Superior temporal gyrus (tissue), 1 donor: ENCODE results near the gene MCCD1.

ENCODE experiments used
- DNase-seq: peaks from one replicate; pipeline ENCODE4 v3.0.0-alpha.2; 2016; ENCODE audit errors: extremely low spot score

Gene MCCD1

DNA sequence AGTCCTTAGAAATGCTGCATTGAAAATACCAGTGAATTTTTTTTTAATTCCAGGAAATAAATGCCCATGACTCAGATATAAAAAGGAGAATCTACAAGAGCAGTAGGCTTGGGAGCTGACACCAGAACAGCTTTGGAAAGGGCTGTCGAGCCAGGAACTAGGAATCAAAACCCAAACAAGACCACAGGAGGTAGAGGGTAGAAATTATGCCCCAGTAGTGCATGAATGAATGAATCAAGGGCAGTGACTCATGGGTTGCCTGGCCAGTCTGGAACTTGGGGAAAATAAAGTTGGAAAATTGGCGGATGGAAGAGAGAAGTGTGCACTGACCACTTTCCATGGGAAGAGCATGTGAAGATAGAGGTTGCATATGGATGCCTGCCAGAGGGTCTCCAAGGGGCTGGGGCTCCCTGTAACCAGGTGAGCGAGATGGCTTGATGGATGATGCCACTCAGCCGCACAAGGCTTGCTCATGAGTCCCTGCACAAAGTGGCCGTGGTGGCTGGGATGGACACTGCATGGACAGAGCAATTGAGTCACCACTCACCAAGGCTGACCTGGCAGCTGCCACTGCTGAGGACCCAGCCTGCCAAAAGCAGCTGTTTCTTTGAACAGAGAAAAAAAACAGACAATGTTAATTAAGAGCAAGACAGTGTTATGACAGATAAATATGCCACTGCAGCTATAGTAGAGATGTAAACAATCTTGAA lies 15.2 kb upstream of the MCCD1 start:
- DNase-seq = no peak

DNA sequence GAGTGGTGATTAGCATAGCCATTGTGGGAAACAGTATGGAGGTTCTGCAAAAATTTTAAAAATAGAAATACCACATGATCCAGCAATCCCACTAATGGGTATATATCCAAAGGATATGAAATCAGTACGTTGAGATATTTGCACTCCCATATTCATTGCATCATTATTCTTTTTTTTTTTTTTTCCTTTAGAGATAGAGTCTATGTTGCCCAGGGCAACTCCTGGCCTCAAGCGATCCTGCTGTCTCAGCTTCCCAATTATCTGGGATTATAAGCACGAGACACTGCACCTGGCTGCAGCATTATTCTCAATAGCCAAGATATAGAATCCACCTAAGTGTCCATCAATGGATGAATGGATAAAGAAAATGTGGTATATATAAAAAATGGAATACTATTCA lies 6.9 kb upstream of the MCCD1 start:
- no peak for DNase-seq

DNA sequence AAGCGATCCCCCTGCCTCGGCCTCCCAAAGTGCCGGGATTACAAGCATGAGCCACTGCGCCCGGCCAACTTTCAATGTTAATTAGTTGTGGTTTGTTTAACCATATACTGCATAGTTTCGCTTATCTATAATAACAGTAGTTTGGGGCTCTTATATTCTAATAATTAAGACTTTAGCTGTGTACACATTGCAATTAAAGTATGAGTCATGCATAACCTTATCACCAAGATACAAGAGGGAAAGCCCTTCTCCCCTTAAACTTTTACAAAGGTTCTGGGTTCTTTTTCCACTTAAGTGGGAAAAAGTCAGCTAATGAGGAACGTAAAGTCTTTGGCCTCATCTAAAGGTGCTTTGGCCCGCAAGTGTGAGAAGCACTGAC lies 3.2 kb upstream of the MCCD1 start:
- no peak for DNase-seq

DNA sequence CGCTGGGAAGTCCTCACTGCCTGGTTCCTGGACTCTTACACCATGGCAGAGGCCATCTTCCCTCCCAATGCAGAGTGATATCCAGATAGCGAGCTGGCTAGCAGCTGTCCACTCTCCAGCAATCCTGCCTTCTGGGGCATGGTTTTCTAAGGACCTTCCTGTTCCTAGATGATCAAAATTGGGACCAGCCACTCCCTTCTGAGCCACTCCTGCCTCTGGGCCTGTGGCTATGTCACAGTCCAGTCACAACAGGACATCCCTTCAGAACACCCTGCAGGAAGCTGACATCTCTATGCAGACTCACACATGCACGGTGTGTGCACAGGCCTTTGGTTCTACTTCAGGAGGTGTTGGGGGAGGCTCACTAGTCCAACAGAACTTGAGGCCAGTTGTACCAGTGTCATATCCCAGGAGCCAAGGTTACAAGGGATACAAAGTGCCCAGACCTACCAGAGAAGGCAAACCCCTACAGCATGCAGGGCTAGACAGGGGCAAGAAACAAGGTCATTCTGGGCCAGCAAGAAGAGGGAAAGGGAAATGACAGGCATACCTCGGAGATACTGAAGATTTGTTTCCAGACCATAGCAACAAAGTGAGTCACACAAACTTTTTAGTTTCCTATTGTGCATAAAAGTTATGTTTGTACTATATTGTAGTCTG lies 2.7 kb upstream of the MCCD1 start:
- no peak for DNase-seq

DNA sequence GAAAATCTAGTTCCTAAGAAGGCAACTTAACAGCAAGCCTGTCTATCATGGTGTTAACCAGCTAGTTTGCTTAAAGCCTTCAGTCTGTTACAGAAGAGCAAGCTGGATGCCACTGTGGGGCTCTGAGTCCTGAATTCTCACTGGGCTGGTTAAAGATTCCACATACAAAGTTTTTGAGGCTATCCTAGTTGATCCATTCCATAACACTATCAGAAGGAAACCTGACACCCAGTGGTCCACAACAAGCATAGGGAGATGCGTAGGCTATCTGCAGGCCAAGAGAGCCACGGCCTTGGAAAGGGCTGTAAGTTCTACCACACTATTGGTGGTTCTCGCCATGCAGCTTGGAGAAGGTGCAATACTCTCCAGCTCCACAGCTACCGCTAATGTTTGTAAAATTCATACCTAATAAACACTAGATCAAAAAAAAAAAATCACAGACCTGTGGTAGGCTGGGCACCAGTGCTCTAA lies 420 bp upstream of the MCCD1 start:
- no peak for DNase-seq

DNA sequence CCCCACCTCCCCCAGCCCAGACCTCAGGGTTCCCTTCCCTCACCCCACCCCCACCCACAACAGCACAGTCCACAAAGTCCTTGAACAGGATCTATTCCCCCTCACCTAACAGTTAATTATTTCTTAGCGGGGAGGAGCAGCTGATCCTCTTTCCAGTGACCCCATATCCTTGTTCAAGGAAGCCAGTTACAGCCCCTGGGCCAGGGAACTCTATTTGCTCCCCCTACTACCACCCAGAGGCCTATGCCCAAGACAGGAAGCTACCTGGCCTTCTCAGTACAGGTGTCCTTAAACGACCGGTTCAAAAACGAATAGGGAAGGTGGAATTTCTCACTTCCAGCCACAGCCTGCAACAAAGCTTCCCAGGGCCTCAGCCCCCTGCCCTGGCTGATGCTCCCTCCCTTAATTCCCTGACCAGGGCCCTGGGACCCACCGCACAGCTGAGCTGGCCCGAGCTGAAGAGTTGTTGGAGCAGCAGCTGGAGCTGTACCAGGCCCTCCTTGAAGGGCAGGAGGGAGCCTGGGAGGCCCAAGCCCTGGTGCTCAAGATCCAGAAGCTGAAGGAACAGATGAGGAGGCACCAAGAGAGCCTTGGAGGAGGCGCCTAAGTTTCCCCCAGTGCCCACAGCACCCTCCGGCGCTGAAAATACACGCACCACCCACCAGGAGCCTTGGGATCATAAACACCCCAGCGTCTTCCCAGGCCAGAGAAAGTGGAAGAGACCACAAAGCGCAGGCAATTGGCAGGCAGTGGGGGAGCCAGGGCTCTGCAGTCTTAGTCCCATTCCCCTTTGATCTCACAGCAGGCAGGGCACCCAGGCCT lies 778 bp downstream of the MCCD1 start:
- DNase-seq = no peak

DNA sequence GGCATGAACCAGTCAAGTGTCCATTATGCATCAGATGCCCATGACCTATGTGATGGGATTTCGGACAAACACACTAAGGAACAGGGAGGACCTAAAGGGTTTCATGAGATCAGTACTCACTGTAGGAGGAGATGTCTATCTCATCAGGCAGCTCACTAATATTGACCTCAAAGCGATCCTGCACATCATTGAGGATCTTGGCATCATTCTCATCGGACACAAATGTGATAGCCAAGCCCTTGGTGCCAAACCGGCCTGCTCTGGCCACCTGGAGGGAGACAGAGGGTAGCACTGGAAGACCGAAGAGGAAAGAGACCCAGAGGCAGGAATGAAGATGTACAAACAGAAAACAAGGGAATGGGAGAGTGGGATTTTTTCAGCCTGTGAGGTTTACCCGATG lies 1.9 kb downstream of the MCCD1 start:
- no peak for DNase-seq

DNA sequence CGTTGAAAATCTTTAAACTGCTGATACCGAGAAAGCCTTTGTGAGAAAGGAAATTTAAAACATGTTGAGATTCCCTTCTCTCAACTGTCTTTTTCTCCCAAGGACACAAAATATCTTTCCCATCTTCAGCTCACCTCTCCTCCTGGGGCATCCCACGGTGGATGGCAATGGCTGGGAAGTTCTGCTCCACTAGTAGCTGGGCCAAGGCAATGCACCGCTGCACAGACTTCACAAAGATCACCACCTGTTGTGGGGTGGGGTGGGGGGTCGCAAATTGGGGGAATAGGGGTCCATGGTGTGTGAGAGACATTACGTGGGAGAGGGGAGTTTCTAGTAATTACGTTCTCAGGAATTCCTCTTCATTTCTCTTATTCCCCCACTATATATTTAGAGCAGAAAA lies 2.4 kb downstream of the MCCD1 start:
- DNase-seq = no peak

DNA sequence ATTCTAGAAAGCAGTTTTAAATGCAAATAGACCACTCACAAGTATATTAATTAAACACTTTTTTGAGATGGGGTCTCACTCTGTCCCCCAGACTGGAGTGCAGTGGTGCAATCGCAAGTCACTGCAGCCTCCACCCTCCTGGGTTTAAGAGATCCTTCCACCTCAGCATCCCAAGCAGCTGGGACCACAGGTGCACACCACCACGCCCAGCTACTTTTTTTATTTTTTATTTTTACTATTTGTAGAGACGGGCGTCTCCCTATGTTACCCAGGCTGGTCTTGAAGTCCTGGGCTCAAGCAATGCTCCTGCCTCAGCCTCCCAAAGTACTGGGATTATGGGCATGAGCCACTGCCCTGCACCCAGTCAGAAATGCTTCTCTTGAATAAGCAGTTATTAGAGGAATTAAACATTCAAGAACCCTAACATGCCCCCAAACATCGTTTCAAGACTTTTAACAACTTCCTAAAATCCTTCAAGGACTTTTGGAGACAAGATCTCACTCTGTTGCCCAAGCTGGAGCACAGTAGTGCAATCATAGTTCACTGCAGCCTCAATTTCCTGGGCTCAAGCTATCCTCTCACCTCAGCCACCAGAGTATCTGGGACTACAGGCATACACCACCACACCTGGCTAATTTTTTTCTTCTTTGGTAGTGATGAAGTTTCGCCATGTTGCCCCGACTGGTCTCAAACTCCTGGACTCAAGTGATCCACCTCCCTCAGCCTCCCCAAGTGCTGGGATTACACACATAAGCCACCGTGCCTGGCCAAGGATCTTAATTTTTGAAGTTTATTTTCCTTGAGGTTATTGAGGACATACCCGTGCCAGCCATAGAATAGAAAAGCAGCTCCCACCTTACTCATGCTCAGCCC lies 3.2 kb downstream of the MCCD1 start:
- DNase-seq = no peak

DNA sequence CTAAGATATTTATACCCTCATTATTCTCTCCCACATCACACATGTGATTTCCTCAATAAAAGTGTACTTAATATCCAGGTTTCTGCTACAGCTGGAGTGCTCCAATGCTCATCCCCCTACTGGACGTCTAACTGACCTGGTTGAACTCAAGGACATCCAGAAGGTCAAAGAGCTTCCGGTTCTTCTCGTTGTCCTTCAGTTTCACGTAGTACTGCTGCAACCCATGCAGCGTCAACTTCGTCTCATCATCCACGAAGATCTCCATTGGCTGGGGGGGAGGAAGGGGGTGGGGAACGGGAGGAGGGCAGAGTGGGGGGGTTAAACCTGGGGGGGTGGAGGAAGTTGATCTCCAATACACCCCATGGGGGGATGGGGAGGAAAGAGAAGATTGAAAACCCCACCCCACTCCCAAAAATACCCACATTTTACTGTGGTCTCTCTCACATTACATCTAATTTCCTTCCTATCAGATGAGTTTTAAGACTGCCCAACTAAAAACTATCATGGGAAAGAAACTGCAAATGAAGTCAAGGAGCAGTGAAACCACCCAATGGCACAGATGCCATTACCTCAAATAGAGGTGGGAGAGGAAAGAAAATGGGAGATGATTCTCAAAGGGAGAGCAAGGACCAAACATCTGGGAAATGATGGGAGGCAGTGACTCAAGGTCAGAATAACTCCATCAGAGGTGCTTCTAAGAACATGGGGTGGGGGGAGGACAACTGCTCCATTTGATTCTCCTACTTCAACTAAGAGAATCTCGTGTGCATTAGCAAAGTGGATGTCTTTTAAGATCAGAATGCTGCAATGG lies 4.1 kb downstream of the MCCD1 start:
- no peak for DNase-seq

DNA sequence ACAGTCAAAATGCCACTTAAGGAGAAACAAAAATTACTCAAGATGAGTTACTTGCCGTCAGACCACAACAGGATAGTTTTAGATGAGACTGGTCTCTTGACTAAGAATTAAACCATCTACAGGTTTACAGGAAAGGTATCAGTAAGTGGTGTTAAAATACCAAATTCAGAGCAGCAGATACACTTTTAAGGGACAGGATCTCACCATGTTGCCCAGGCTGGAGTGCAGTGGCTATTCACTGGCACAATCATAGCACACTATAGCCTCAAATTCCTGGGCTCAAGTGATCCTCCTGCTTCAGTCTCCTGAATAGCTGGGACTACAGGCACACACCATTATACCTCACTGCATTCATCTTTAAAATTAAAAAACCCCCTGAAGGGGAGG lies 4.7 kb downstream of the MCCD1 start:
- no peak for DNase-seq

DNA sequence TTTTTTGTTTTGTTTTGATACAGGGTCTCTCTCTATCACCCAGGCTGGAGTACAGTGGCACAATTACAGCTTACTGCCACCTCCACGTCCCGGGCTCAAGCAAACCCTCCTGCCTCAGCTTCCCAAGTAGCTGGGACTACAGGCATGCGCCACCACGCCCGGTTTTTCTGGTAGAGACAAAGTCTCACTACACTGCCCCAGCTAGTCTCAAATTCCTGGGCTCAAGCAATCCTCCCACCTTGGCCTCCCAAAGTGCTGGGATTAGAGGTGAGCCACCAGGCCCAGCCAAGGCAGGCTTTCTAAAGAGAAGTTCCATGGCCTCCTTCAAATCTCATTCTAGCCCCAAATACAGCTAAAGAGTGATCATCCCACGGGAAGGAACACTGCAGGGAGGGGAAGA lies 5.2 kb downstream of the MCCD1 start:
- DNase-seq = no peak

DNA sequence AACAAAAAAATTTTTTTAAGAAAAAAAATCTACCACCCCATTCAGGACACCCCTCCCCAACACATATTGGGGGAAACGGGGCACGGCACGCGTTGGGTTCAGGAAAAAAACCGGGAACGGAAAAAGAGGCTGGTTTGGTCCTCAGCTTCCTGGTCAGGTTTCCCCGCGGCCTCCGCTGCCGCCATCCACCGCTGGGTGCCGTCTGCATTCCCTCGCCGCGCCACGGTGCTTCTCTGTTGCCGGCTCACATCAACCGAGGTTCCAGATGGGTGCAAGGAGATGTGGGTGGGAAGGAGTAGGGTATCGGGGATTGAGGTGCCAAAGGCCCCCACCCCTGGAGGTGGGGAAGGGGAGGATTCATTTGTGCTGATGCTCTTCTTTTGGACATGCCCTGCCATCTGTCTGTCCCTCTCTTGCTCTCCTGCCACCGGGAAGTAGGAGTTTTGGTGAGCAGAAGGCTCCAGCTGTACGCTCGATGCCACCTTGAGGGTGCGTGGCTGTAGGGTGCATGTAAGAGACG lies 5.8 kb downstream of the MCCD1 start:
- DNase-seq = no peak

DNA sequence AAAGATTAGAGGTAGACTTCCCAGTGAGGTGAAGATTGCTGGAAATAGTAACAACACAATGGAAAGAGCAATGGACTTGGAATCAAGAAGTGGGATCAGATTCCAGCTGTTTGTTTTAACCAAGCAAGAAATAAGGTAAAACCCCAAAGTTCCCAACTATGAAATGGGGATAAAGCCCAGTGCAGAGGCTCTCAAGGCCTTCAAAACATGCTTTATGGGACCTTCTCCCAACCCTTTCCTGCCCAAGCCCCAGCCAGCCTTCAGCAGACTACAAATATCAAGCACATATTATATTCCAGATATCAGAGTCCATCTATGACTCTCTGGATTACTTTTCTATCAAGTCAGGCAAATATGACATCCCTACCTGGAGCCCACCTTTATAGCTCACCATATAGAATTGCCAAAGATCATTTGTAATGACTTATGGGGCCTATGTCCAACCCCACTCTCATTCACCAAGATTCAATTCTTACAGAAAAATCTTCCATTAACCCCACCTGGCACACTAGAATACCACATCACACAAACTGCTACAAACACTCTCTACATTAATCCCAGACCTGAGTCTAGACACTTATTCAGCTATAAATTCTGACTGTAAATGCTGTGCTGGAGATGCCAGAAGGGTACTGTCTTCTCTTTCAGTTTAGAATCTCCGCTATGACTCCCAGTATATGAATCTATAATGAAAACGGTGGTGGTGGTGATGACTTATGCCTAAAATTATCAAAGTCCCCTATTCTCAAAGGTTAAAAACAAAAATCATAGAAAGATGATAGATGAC lies 7.0 kb downstream of the MCCD1 start:
- no peak for DNase-seq

DNA sequence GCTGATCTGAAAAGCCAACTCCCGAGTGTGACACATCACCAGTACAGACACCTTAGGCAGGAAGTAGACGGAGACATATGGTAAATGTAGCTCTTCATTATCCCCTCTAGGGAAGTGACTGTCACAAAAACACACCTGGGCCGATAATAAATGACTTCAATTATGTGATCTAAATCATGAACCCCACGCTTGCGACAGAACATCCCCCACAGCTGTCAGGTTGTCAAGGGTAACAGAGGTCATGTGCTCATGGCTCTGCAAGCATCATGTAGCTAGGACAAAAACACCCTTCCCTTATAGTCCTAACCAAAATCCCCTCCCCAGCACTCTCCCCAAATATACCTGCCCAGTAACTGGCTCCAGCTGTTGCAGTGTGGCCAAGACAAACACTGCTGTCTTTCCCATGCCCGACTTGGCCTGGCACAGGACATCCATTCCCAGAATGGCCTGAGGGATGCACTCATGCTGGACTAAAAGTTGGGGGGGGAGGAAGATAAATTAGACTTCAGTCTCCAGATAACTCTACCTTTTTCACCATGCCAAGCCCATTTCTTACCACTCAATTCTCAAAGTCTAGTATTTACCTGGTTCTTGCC lies 10.1 kb downstream of the MCCD1 start:
- no peak for DNase-seq

DNA sequence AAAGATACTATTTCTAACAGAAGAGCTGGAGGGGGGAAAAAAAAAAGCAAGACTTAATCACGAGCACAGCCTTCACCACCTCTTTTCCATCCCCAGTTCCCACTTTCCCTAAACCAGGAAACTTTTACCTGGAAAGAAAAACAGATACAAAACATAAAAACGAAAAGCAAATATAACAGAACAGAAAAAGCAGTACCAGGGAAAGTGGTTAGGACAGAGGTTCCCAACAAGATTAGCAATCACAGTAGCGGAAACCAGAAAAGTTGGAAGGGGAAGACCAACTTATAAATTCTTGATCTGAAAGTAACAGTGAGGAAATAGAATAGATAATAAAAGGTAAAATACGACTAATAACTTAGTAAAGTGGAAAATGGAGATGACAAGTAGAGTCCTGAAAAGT lies 11.9 kb downstream of the MCCD1 start:
- no peak for DNase-seq

DNA sequence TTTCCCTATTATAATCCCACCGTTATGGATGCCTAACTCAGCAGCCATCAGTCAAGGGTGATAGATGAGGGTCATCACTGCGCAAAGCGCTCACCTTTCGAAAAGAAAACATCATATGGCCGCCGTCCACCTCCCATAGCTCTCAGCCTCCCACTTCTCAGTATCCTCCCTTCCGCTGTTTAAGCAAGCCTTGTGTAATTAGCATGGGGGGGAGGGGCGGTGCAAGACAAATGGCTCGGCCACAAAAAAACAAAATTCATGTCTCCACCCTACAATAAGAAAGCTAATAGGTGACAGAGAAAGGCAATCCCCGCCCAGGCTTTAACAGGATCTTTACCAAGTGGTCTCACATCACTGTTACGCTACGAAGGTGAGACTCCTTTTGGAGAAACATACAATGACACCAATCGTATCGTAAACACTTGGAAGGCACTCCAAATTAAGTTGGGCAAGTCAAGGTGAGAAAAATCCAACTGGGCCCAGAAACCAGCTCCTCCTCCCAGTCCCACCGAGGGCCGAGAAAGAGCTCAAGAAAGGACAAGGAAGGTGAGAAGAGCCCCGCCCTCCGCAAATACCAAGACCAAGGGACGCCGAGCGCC lies 12.4 kb downstream of the MCCD1 start:
- no peak for DNase-seq

DNA sequence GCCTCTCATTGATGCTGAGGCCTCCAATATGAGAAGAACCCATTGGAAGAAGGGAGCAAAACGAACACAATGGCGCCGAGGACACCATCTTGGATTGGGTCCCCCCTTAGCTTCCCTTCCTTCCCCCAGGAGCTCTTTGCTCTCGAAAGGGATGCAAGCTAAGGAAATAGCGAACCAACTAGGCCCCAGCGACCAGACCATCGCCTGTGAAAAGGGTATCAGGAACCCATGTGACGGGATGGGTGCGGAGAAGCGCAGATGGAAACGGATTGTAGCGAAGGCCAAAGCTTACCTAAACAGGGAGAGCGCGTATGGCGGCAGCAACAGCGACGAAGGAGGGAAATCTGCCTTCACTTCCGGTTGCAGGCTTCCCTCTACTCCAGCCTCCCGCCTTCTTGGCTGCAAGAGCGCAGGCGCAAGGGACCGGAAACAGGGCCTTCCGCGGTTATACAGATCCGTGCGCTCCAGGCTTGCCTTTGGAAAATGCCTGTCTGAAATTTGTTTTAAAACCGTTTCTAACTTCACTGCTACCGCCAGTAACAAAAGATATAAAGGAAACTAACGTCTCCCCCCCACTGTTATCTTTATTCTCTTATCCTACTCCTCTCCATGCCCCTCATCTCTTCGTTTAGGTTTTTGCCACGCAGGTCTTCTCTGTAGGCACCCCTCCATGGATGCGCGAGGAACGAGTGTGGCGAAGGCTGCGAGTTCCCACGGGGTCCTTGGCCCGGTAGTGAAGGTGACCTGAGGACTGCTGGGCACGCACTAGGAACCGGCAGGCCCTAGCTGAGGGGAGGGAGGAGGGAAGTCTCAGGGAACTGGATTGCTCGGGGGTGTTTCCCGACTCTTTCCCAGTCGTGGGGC lies 13.1 kb downstream of the MCCD1 start, which contains the start of gene DDX39B:
DDX39B (minus strand) TSS at position 346 of the 864 bp plus-strand sequence. CDS start 1,471 bp downstream, outside the sequence.
- DNase-seq = peak; percentile 99
